AG08395 (cell line): ENCODE data around the gene RNF135.
"Not testable (repeated sequence)": the region's sequence is repeated elsewhere in the genome, so short reads cannot be mapped to it uniquely, and the experiment has no call there.

Experiments used
- DNase-seq: peaks from one replicate; pipeline ENCODE4 v3.0.0; 2012; ENCODE audit warnings: mixed read lengths, low spot score

RNF135 gene

GRCh38 chr17:31003225-31003866 lies 32.5 kb downstream of the RNF135 start:
- DNase-seq: no peak

- DNase-seq: no peak
Observed at GRCh38 chr17:31004160-31004559, 33.3 kb downstream of the RNF135 start.

GRCh38 chr17:31007695-31008373 lies 37.0 kb downstream of the RNF135 start:
- no peak for DNase-seq

- peak; percentile 46 for DNase-seq
Observed at GRCh38 chr17:31008374-31009041, 37.7 kb downstream of the RNF135 start.

- DNase-seq: not testable (repeated sequence)
Observed at GRCh38 chr17:31009042-31009702, 38.3 kb downstream of the RNF135 start.

- DNase-seq: not testable (repeated sequence)
Observed at GRCh38 chr17:31010014-31010413, 39.2 kb downstream of the RNF135 start.

GRCh38 chr17:31013844-31014243 lies 43.0 kb downstream of the RNF135 start:
- DNase-seq: no peak

GRCh38 chr17:31015639-31016038 lies 44.8 kb downstream of the RNF135 start:
- no peak for DNase-seq

- no peak for DNase-seq
Observed at GRCh38 chr17:31019004-31019403, 48.2 kb downstream of the RNF135 start.

- DNase-seq: not testable (repeated sequence)
Observed at GRCh38 chr17:31023171-31023570, 52.3 kb downstream of the RNF135 start.

- DNase-seq: no peak
Observed at GRCh38 chr17:31031841-31032240, 61.0 kb downstream of the RNF135 start.

GRCh38 chr17:31035611-31036010 lies 64.8 kb downstream of the RNF135 start:
- not testable (repeated sequence) for DNase-seq

- DNase-seq: not testable (repeated sequence)
Observed at GRCh38 chr17:31040837-31041236, 70.0 kb downstream of the RNF135 start.

GRCh38 chr17:31042378-31042777 lies 71.5 kb downstream of the RNF135 start:
- not testable (repeated sequence) for DNase-seq

GRCh38 chr17:31046856-31047425 lies 76.1 kb downstream of the RNF135 start:
- DNase-seq: not testable (repeated sequence)

GRCh38 chr17:31048142-31048541 lies 77.3 kb downstream of the RNF135 start:
- DNase-seq: no peak

GRCh38 chr17:31048780-31049179 lies 77.9 kb downstream of the RNF135 start:
- no peak for DNase-seq
